ENCODE measurements around the gene PNPLA7. TPM values are rescaled to one million over a fixed set of nuclear protein-coding genes. Genes with fewer than 3 reads are reported as not detected.
A peak's percentile ranks its signal among the peaks of the same experiment; 100 is the strongest.

Gene PNPLA7
- total RNA-seq, 1 donor from 2014 or later: 8.8 TPM

- Mint-ChIP-seq H3K27me3 (peaks cover 3% of the 10 kb centered on the region), H3K36me3 (ENCODE audit: insufficient read depth) (peaks cover 6% of the 10 kb centered on the region), H3K9me3 (ENCODE audit: low read depth) (no peaks in the 10 kb centered on the region), H3K27ac (no peak overlapping the region), H3K4me3 (ENCODE audit: low read depth) (no peak overlapping the region), H3K4me1 (ENCODE audit: low read depth) (peaks cover 2% of the 10 kb centered on the region)
- no peak for DNase-seq (ENCODE audit: low spot score, unreplicated experiment)
- TF ChIP-seq CTCF (IDR thresholded peaks at IDR 0.05; ENCODE audit: unreplicated experiment): no peak
These were observed 93.3 kb downstream of the PNPLA7 start for GRCh38 chr9:137456864-137457405.

- H3K27ac Mint-ChIP-seq: no peak overlapping the region
- H3K9me3 Mint-ChIP-seq (ENCODE audit: low read depth): no peaks in the 10 kb centered on the region
- no peak for TF ChIP-seq CTCF (IDR thresholded peaks at IDR 0.05; ENCODE audit: unreplicated experiment)
- peak overlapping the region; percentile 35 for H3K4me3 Mint-ChIP-seq (ENCODE audit: low read depth)
- peaks cover 6% of the 10 kb centered on the region for H3K36me3 Mint-ChIP-seq (ENCODE audit: insufficient read depth)
- DNase-seq (ENCODE audit: low spot score, unreplicated experiment): no peak
- H3K27me3 Mint-ChIP-seq: peaks cover 3% of the 10 kb centered on the region
- H3K4me1 Mint-ChIP-seq (ENCODE audit: low read depth): peaks cover 2% of the 10 kb centered on the region
These were observed 93.9 kb downstream of the PNPLA7 start for GRCh38 chr9:137456061-137456863.

- Mint-ChIP-seq H3K27me3 (no peaks in the 10 kb centered on the region), H3K36me3 (ENCODE audit: insufficient read depth) (peaks cover 6% of the 10 kb centered on the region), H3K27ac (no peak overlapping the region), H3K9me3 (ENCODE audit: low read depth) (no peaks in the 10 kb centered on the region), H3K4me1 (ENCODE audit: low read depth) (peaks cover 2% of the 10 kb centered on the region), H3K4me3 (ENCODE audit: low read depth) (no peak overlapping the region)
- TF ChIP-seq CTCF (IDR thresholded peaks at IDR 0.05; ENCODE audit: unreplicated experiment): no peak
- no peak for DNase-seq (ENCODE audit: low spot score, unreplicated experiment)
These were observed 94.7 kb downstream of the PNPLA7 start for GRCh38 chr9:137455359-137455991.

GRCh38 chr9:137454597-137455358 lies 95.4 kb downstream of the PNPLA7 start:
- no peak for DNase-seq (ENCODE audit: low spot score, unreplicated experiment)
- H3K36me3 Mint-ChIP-seq (ENCODE audit: insufficient read depth): peaks cover 6% of the 10 kb centered on the region
- no peak for TF ChIP-seq CTCF (IDR thresholded peaks at IDR 0.05; ENCODE audit: unreplicated experiment)
- peak overlapping the region; percentile 20 for H3K27ac Mint-ChIP-seq
- no peaks in the 10 kb centered on the region for H3K9me3 Mint-ChIP-seq (ENCODE audit: low read depth)
- H3K27me3 Mint-ChIP-seq: no peaks in the 10 kb centered on the region
- H3K4me3 Mint-ChIP-seq (ENCODE audit: low read depth): peak overlapping the region; percentile 49
- H3K4me1 Mint-ChIP-seq (ENCODE audit: low read depth): peaks cover 2% of the 10 kb centered on the region

GRCh38 chr9:137454145-137454596 lies 96.0 kb downstream of the PNPLA7 start:
- peak overlapping the region; percentile 49 for H3K4me3 Mint-ChIP-seq (ENCODE audit: low read depth)
- peak overlapping the region; percentile 20 for H3K27ac Mint-ChIP-seq
- TF ChIP-seq CTCF (IDR thresholded peaks at IDR 0.05; ENCODE audit: unreplicated experiment): no peak
- peaks cover 2% of the 10 kb centered on the region for H3K4me1 Mint-ChIP-seq (ENCODE audit: low read depth)
- H3K36me3 Mint-ChIP-seq (ENCODE audit: insufficient read depth): peaks cover 6% of the 10 kb centered on the region
- no peaks in the 10 kb centered on the region for H3K27me3 Mint-ChIP-seq
- no peaks in the 10 kb centered on the region for H3K9me3 Mint-ChIP-seq (ENCODE audit: low read depth)
- no peak for DNase-seq (ENCODE audit: low spot score, unreplicated experiment)

All from progenitor cell of endocrine pancreas (in vitro differentiated cells).